ENCODE results near the gene AMER3.
"Not testable (repeated sequence)": the region's sequence is repeated elsewhere in the genome, so short reads cannot be mapped to it uniquely, and the experiment has no call there.

The AMER3 gene, protein sequence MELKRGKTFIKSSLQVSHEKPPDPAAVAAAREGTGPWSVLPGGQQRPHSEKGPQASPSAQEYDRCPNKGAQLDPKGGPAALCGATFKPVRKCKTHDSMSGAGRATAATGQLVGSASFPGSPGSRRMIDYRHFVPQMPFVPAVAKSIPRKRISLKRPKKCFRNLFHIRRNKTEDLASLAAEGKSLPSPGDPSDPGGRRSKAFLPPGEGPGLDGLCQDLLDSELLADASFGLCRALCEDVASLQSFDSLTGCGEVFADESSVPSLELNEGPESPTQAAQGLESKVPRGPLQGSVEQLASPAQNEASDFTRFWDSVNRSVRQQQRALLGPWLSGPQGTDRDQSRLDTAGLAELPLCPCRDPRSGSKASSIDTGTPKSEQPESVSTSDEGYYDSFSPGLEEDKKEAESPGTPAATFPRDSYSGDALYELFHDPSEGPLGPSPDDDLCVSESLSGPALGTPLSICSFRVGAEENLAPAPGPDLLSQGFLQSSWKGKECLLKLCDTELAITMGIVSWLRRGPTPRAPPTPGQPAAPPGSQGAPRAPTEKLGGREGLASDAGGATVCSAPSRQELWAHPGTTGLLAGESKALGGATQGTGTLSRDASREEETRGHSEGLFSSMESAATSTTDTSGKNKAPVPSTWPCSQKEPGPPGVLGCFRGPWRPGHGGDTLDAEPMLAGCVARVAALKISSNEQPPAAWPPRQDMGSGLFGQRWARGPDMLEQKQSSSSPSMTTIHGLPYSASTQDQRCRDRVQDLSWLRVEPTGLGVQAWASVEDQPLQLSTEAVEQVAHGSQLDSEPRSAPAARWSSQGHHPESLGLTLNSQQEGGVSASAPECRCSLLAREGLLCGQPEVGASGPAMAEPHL

DNA sequence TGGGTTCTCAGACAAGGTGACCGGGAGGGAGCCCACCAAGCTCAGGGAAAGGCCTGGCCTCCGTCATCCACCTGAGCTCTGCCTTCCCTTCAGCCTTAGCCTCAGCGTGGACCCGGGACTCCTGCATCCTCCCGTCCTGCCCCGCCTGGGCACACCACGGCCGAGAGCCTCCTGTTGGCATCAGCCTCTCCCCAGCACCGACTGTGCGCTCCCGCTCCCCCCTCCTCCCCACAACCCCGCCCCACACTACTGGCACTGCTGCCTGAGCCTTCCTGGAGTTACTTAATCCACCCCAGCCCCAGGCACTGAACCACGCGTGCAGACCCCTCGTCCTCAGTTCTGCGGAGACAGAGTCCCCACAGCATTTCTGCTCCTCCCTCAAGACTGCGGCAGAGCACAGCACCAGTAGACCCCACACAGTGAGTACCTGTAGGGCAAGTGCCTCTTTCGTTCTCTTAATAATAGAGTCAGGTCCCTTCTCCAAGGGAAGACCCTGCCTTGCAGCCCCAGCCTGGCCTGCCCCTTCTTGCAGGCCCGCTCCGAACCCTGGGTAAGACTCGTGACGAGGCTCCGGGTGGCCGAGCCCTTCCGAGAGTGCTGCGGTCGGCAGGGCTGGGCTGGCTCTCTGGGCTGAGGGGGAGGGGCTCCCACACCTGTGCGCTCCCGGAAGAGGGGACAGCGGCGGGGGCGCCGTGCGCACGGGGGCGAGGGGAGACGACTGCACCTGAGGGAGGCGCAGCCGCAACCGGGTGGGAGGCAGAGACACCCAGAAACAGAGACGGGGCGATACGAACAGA is at the start of gene AMER3:
TSS of gene AMER3 (plus strand) at position 285 of the 797 bp plus-strand sequence. CDS start 6,533 bp downstream, outside the sequence.
- Histone ChIP-seq H3K4me3 (peak within 1 kb of the TSS; percentile 57), H3K27ac (no peak within 1 kb of the TSS)
- TF ChIP-seq, protein P1, sequence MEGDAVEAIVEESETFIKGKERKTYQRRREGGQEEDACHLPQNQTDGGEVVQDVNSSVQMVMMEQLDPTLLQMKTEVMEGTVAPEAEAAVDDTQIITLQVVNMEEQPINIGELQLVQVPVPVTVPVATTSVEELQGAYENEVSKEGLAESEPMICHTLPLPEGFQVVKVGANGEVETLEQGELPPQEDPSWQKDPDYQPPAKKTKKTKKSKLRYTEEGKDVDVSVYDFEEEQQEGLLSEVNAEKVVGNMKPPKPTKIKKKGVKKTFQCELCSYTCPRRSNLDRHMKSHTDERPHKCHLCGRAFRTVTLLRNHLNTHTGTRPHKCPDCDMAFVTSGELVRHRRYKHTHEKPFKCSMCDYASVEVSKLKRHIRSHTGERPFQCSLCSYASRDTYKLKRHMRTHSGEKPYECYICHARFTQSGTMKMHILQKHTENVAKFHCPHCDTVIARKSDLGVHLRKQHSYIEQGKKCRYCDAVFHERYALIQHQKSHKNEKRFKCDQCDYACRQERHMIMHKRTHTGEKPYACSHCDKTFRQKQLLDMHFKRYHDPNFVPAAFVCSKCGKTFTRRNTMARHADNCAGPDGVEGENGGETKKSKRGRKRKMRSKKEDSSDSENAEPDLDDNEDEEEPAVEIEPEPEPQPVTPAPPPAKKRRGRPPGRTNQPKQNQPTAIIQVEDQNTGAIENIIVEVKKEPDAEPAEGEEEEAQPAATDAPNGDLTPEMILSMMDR (IDR thresholded peaks at IDR 0.05): no peak
- no peak for DNase-seq (ENCODE audit: low spot score)

DNA sequence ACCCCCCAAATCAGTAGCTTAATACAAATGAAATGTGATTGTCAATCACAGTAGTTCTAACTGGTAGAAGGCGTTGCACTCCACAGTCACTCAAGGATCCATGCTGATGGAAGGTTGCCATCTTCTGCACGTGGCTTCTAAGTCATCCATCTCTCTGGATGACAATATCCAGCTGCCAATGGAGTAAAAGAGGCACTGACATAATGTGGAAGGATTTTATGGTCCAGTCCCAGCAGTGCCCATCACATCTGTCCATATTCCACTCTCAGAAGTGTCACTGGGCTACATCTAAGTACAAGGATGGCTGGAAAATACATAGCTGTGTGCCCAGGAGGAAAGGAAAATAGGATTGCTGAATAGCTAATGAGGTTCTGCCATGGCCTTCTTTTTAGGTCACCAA is 40.5 kb upstream of the AMER3 start:
- not testable (repeated sequence) for H3K4me3 ChIP-seq; H3K27ac ChIP-seq; DNase-seq (ENCODE audit: low spot score)

DNA sequence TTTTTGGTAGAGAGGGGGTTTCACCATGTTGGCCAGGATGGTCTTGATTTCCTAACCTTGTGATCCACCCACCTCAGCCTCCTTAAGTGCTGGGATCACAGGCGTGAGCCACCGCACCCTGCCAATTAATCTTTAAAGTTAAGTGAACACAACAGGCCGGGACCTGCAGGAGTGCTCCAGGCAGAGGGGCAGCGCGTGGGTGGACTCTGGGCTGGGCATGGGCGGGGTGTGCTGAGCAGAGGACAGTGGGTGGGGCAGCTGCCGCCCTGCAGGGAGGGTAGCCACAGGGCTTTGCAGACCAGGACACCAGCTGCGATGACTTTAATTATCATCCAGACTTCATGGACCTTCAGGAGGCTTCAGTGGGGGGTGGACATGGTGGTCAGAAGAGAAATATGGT is 35.3 kb upstream of the AMER3 start:
- Histone ChIP-seq H3K4me3 (no peak overlapping the region), H3K27ac (no peak overlapping the region)
- TF ChIP-seq, protein P1 (IDR thresholded peaks at IDR 0.05): no peak
- no peak for DNase-seq (ENCODE audit: low spot score)

DNA sequence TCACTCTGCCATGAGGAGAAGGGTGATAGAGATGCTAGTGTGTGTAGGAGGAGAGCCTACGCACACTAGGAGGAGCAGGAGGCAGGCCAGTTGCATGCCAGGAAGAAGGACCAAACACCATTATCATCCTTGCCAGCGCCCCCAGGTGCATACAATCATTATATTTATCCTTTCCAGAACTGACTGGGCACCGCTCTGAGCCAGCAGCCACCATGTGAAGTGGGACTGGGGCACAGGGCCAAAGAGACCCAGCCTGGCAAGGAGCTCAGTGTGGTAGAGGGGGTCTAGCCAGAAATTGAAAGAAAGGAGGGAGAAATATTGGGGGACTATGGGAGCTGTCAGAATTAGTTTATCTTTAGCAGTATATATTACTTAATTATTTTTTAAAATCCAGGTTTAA is 34.8 kb upstream of the AMER3 start:
- Histone ChIP-seq H3K27ac (no peak overlapping the region), H3K4me3 (no peak overlapping the region)
- no peak for DNase-seq (ENCODE audit: low spot score)
- TF ChIP-seq, protein P1 (IDR thresholded peaks at IDR 0.05): no peak

DNA sequence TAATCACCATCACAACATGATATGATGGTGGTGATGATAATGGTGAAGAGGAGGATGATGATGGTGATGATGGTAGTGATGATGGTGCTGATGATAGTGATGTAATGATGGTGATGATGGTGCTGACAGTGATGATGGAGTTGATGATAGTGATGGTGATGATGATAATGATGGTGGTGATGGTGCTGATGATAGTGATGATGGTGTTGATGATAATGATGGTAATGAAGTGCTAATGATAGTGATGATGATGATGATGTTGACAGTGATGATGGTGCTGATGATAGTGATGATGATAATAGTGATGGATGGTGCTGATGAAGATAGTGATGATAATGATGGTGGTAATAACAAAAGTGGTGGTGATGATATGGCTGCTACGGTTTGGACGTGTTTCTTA is 30.9 kb upstream of the AMER3 start:
- no peak for DNase-seq (ENCODE audit: low spot score)
- H3K4me3 ChIP-seq: no peak overlapping the region
- TF ChIP-seq, protein P1 (IDR thresholded peaks at IDR 0.05): no peak
- H3K27ac ChIP-seq: no peak overlapping the region

DNA sequence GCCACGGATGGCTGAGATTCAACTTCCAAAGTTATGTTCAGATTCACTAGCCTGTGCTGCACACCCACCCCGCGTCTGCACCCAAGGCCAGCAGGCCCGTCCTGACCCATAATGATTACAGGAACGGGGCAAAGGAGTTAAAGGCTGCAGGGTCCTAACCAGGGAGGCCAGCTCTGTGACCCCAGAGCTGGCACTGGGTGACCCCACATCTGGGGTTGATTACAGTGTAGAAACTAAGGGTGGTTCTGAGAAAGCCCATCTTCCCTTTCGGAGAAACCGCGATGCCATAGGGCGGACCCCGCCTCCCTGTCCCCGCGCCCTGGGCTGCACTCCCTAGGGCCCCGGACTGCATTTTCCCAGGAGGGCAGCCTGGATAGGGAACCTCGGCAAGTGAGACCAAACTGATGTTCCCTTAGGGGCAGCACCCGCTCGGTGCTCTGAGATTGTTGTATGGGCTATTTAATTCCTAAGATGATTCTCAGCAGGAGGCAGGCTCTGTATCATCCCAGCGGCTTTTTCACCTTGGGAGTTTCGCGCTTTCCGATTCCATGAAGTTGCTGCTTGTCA is 28.6 kb upstream of the AMER3 start:
- TF ChIP-seq, protein P1 (IDR thresholded peaks at IDR 0.05): no peak
- peak overlapping the region; percentile 77 for H3K4me3 ChIP-seq
- H3K27ac ChIP-seq: peak overlapping the region in 1 of 2 donors; percentile 79
- no peak for DNase-seq (ENCODE audit: low spot score)
